HTERT RPE-1 (cell line): Measurements from ENCODE around the gene KRT76.
"Not testable (repeated sequence)": the region's sequence is repeated elsewhere in the genome, so short reads cannot be mapped to it uniquely, and the experiment has no call there.

Experiments used
- in situ Hi-C: fragments of 300-500 bp; cut with MboI; formaldehyde crosslinking; loops from 4 replicates; pipeline ENCODE4 v1.14.3; 2020; ENCODE audit warnings: low sequenced_read_pairs

KRT76 gene

GRCh38 chr12:52765702-52766101, 11.4 kb downstream of the KRT76 start:
- in situ Hi-C loops: no loop called here

GRCh38 chr12:52763991-52764390, 13.2 kb downstream of the KRT76 start:
- in situ Hi-C loops: no loop called here

GRCh38 chr12:52763036-52763659, 14.0 kb downstream of the KRT76 start:
- in situ Hi-C loops: no loop called here

GRCh38 chr12:52761802-52762201, 15.3 kb downstream of the KRT76 start:
- in situ Hi-C loops: no loop called here

GRCh38 chr12:52761218-52761617, 15.9 kb downstream of the KRT76 start:
- in situ Hi-C loops: not testable (repeated sequence)

- in situ Hi-C loops: no loop called here
Measured at GRCh38 chr12:52760623-52761022, 16.5 kb downstream of the KRT76 start.

GRCh38 chr12:52759695-52760094, 17.4 kb downstream of the KRT76 start:
- in situ Hi-C loops: no loop called here

- in situ Hi-C loops: no loop called here
Measured at GRCh38 chr12:52759218-52759617, 17.9 kb downstream of the KRT76 start.

GRCh38 chr12:52757449-52758176, 19.5 kb downstream of the KRT76 start:
- in situ Hi-C loops: no loop called here

GRCh38 chr12:52756281-52756960, 20.7 kb downstream of the KRT76 start:
- in situ Hi-C loops: no loop called here

- in situ Hi-C loops: no loop called here
Measured at GRCh38 chr12:52755533-52755932, 21.6 kb downstream of the KRT76 start.

- in situ Hi-C loops: no loop called here
Measured at GRCh38 chr12:52754135-52754534, 23.0 kb downstream of the KRT76 start.

GRCh38 chr12:52753283-52753682, 23.9 kb downstream of the KRT76 start:
- in situ Hi-C loops: no loop called here

GRCh38 chr12:52752516-52752915, 24.6 kb downstream of the KRT76 start:
- in situ Hi-C loops: no loop called here

GRCh38 chr12:52751795-52752194, 25.4 kb downstream of the KRT76 start:
- in situ Hi-C loops: no loop called here

- in situ Hi-C loops: not testable (repeated sequence)
Measured at GRCh38 chr12:52750532-52750931, 26.6 kb downstream of the KRT76 start.

- in situ Hi-C loops: no loop called here
Measured at GRCh38 chr12:52749827-52750226, 27.3 kb downstream of the KRT76 start.

GRCh38 chr12:52748578-52748977, 28.6 kb downstream of the KRT76 start:
- in situ Hi-C loops: no loop called here

GRCh38 chr12:52745554-52745953, 31.6 kb downstream of the KRT76 start:
- in situ Hi-C loops: no loop called here

- in situ Hi-C loops: no loop called here
Measured at GRCh38 chr12:52744493-52745156, 32.5 kb downstream of the KRT76 start.

GRCh38 chr12:52742822-52743457, 34.2 kb downstream of the KRT76 start:
- in situ Hi-C loops: no loop called here
